Measurements from ENCODE around the gene RBSN. TPM values are rescaled to one million over a fixed set of nuclear protein-coding genes. Genes with fewer than 3 reads are reported as not detected.

The RBSN gene
- total RNA-seq, 6 experiments from 2014 or later: 17.6 to 22.2 (median 19.3) TPM

DNA sequence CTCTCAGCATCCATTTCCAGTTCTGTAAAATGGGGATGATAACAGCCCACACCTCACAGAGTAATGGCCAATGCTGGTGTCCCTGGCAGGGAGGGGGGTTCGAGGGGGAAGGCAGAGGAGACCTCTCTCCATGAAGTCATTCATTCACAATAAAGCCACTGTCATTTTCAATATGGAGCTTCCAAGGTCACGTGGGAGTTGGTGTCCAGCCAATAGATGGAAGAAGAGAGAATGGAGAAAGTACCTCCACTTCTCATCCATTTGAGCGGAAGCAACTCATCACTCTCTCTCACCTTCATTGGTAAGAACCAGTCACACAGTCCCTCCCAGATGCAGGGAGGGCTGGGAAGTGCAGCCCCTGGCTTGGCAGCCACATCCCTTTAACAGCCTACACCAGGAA is 14.9 kb upstream of the RBSN start:
- Mint-ChIP-seq H3K4me3 (no peak overlapping the region), H3K27me3 (ENCODE audit: insufficient read depth) (peaks cover 34% of the 10 kb centered on the region), H3K9me3 (no peaks in the 10 kb centered on the region), H3K36me3 (ENCODE audit: low read depth) (no peaks in the 10 kb centered on the region), H3K4me1 (ENCODE audit: low read depth) (peaks cover 10% of the 10 kb centered on the region), H3K27ac (no peak overlapping the region)
- DNase-seq: no peak
- TF ChIP-seq, protein P1, sequence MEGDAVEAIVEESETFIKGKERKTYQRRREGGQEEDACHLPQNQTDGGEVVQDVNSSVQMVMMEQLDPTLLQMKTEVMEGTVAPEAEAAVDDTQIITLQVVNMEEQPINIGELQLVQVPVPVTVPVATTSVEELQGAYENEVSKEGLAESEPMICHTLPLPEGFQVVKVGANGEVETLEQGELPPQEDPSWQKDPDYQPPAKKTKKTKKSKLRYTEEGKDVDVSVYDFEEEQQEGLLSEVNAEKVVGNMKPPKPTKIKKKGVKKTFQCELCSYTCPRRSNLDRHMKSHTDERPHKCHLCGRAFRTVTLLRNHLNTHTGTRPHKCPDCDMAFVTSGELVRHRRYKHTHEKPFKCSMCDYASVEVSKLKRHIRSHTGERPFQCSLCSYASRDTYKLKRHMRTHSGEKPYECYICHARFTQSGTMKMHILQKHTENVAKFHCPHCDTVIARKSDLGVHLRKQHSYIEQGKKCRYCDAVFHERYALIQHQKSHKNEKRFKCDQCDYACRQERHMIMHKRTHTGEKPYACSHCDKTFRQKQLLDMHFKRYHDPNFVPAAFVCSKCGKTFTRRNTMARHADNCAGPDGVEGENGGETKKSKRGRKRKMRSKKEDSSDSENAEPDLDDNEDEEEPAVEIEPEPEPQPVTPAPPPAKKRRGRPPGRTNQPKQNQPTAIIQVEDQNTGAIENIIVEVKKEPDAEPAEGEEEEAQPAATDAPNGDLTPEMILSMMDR (IDR thresholded peaks at IDR 0.05): no peak

DNA sequence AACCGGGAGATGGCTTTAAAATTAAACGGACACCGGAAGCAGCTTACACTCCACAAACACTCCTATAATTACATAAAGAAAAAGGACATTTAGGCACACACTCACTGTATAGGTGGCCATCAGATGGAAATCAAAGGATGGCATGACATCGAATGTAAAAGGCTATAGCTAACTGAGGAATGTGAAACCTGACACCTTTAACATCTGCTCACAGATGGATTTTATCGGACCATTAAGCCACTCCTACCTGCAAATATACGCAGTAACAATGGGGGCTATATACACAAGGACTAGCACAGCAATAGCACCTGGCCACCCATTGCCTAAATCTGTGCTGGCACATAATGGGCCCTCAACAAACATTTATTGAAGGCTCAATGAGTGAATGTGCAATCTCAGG is 14.5 kb upstream of the RBSN start:
- Mint-ChIP-seq H3K9me3 (no peaks in the 10 kb centered on the region), H3K36me3 (ENCODE audit: low read depth) (no peaks in the 10 kb centered on the region), H3K4me3 (no peak overlapping the region), H3K27ac (no peak overlapping the region), H3K27me3 (ENCODE audit: insufficient read depth) (peaks cover 34% of the 10 kb centered on the region), H3K4me1 (ENCODE audit: low read depth) (peaks cover 10% of the 10 kb centered on the region)
- TF ChIP-seq, protein P1 (IDR thresholded peaks at IDR 0.05): no peak
- DNase-seq: no peak

DNA sequence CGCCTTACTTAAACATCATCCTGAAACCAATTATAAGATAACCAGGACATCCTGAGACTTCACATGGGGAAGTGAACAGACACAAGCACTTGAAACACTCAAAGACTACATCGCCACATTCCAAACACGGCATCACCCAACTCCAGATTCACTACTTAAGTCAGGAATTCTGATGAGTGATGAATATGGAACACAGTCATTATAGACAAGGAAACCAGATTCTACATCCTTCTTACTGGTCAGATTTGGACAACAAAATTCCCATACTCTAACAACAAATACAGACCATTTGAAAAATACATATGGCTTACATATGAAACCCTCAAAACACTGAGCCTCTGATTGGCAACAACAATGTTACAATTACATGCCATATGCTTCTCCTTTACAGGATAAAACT is 13.1 kb upstream of the RBSN start:
- Mint-ChIP-seq H3K27me3 (ENCODE audit: insufficient read depth) (peaks cover 35% of the 10 kb centered on the region), H3K36me3 (ENCODE audit: low read depth) (no peaks in the 10 kb centered on the region), H3K27ac (no peak overlapping the region), H3K4me1 (ENCODE audit: low read depth) (peaks cover 10% of the 10 kb centered on the region), H3K4me3 (no peak overlapping the region), H3K9me3 (no peaks in the 10 kb centered on the region)
- DNase-seq: no peak
- TF ChIP-seq, protein P1 (IDR thresholded peaks at IDR 0.05): no peak

DNA sequence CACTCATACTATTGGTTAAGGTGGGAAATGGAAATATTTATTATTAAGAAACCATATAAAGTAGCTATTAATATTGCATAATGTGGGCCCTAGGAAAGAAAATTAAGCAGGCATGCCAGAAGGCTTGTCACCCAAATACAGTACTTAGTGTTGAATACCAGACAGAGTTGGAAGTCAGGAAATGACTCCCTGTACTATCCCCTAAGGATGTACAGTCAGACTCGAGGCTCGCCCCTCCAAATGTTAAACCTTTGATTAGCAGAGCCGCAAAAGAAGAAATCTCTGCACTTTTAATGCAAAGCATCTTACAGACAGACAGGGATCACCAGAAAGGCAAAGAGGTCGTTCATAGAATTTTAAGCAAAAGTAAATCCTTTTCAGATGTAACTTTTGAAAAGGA is 11.3 kb upstream of the RBSN start:
- Mint-ChIP-seq H3K9me3 (no peaks in the 10 kb centered on the region), H3K4me1 (ENCODE audit: low read depth) (peaks cover 10% of the 10 kb centered on the region), H3K27ac (no peak overlapping the region), H3K4me3 (no peak overlapping the region; the same call in 1 of the 2 replicates), H3K36me3 (ENCODE audit: low read depth) (no peaks in the 10 kb centered on the region), H3K27me3 (ENCODE audit: insufficient read depth) (peaks cover 36% of the 10 kb centered on the region)
- TF ChIP-seq, protein P1 (IDR thresholded peaks at IDR 0.05): no peak
- no peak for DNase-seq

DNA sequence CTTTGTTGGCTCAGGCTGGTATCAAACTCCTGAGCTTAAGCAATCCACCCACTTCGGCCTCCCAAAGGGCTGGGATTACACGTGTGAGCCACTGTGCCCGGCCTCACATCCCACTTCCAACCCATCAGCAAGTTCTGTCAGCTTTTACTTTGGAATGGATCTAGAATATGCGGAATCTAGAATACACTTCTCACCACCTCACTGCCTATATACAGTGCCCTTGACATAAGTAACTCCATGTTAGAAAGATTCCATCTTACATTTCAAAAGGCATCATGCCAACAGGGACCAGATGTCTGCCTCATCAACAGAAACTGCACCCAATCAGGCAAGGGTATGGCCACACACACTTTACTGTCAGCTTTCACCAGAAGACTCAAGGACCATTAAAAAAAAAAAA is 9.9 kb upstream of the RBSN start:
- peaks cover 10% of the 10 kb centered on the region for H3K4me1 Mint-ChIP-seq (ENCODE audit: low read depth)
- no peak overlapping the region for H3K27ac Mint-ChIP-seq
- no peak overlapping the region for H3K4me3 Mint-ChIP-seq
- H3K27me3 Mint-ChIP-seq (ENCODE audit: insufficient read depth): peaks cover 25% of the 10 kb centered on the region
- no peaks in the 10 kb centered on the region for H3K9me3 Mint-ChIP-seq
- H3K36me3 Mint-ChIP-seq (ENCODE audit: low read depth): no peaks in the 10 kb centered on the region
- TF ChIP-seq, protein P1 (IDR thresholded peaks at IDR 0.05): no peak
- DNase-seq: no peak

DNA sequence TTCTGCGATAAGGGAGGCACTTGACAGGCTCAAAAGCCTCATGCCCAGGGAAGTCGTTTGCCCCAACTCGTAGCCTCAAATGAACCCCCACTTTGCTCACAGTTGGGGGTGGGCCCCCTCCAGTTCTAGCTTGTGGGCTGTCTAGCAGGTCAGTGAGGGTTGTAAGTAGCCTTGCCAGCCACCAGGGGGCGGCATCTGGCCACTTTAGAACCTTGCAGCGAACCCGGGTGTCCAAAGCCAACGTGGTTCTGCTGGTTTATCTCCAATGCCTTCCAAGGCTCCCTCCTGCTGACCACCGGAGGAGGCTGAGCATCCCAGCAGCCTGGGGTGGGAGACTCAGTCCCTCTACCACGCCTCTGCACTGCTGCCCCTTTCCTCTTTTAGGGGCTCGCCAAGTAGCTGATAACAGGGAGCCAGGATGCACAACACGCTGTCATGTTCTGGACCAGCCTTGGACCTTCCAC is 9.2 kb upstream of the RBSN start:
- Mint-ChIP-seq H3K4me1 (ENCODE audit: low read depth) (peaks cover 10% of the 10 kb centered on the region), H3K27me3 (ENCODE audit: insufficient read depth) (peaks cover 23% of the 10 kb centered on the region), H3K27ac (no peak overlapping the region), H3K36me3 (ENCODE audit: low read depth) (no peaks in the 10 kb centered on the region), H3K4me3 (no peak overlapping the region), H3K9me3 (no peaks in the 10 kb centered on the region)
- peak; percentile 62 for DNase-seq
- TF ChIP-seq, protein P1 (IDR thresholded peaks at IDR 0.05): peak; percentile 97

All from HFFc6 (cell line).